Muscle of arm (tissue), 12 donors: ENCODE results near the gene LY6G6D. TPM values are rescaled to one million over a fixed set of nuclear protein-coding genes. Genes with fewer than 3 reads are reported as not detected.

Source experiments
- DNase-seq: peaks from one replicate; pipeline ENCODE4 v3.0.0-alpha.2; 2013
- polyA plus RNA-seq, 12 donors: library from polyadenylated mRNA; unstranded; fragments of 120-200 nt; gene quantifications; one replicate each; pipeline ENCODE4 v1.2.1, GENCODE V29; 2013; ENCODE audit not compliant: insufficient read length in 12 of 12

LY6G6D gene
- polyA plus RNA-seq, 12 donors, result 0.50 to 1.1 (median 0.75) TPM; not detected in 6

- no peak for DNase-seq
Observed at GRCh38 chr6:31762878-31763618, 47.9 kb downstream of the LY6G6D start.

GRCh38 chr6:31763619-31763940, 48.4 kb downstream of the LY6G6D start:
- DNase-seq, result no peak

- DNase-seq, result no peak
Observed at GRCh38 chr6:31764198-31764597, 49.0 kb downstream of the LY6G6D start.

- DNase-seq, result no peak
Observed at GRCh38 chr6:31765559-31765909, 50.4 kb downstream of the LY6G6D start.

GRCh38 chr6:31765910-31766794, 51.0 kb downstream of the LY6G6D start:
- DNase-seq, result no peak

GRCh38 chr6:31767096-31767645, 52.0 kb downstream of the LY6G6D start:
- no peak for DNase-seq

Other genes with a start within 250 kb of the LY6G6D start
- 1 to 10 TPM in 2 of 12 donors, under 1 TPM in 8, not detected in 2; 0.37 to 1.9 (median 0.78) TPM for gene MICB, start 217.2 kb upstream of the LY6G6D start, polyA plus RNA-seq
- not detected for gene MCCD1, start 186.4 kb upstream of the LY6G6D start, polyA plus RNA-seq
- gene DDX39B, start 173.3 kb upstream of the LY6G6D start, polyA plus RNA-seq, result 100 to 1,000 TPM in 11 of 12 donors, not detected in 1; 312 to 457 (median 352) TPM
- gene ATP6V1G2, start 168.7 kb upstream of the LY6G6D start, polyA plus RNA-seq, result 1 to 10 TPM in 10 of 12 donors, not detected in 2; 3.3 to 6.6 (median 4.1) TPM
- 10 to 100 TPM in 11 of 12 donors, not detected in 1; 11.4 to 23.7 (median 14.1) TPM for gene NFKBIL1, start 167.7 kb upstream of the LY6G6D start, polyA plus RNA-seq
- gene LTA, start 143.1 kb upstream of the LY6G6D start, polyA plus RNA-seq, result 1 to 10 TPM in 1 of 12 donors, under 1 TPM in 5, not detected in 6; 0.13 to 2.6 (median 0.33) TPM
- 1 to 10 TPM in 1 of 12 donors, under 1 TPM in 8, not detected in 3; 0.11 to 1.5 (median 0.33) TPM for gene TNF, start 139.8 kb upstream of the LY6G6D start, polyA plus RNA-seq
- 10 to 100 TPM in 1 of 12 donors, 1 to 10 TPM in 7, under 1 TPM in 2, not detected in 2; 0.57 to 23.4 (median 1.3) TPM for gene LTB, start 132.9 kb upstream of the LY6G6D start, polyA plus RNA-seq
- 10 to 100 TPM in 2 of 12 donors, 1 to 10 TPM in 8, not detected in 2; 3.9 to 24.6 (median 5.9) TPM for gene LST1, start 129.1 kb upstream of the LY6G6D start, polyA plus RNA-seq
- gene NCR3, start 122.3 kb upstream of the LY6G6D start, polyA plus RNA-seq, result under 1 TPM in 6 of 12 donors, not detected in 6; 0.22 to 0.63 (median 0.25) TPM
- 10 to 100 TPM in 11 of 12 donors, not detected in 1; 12.8 to 39.9 (median 18.8) TPM for gene AIF1, start 100.1 kb upstream of the LY6G6D start, polyA plus RNA-seq
- 100 to 1,000 TPM; 104 to 352 (median 123) TPM for gene PRRC2A, start 94.6 kb upstream of the LY6G6D start, polyA plus RNA-seq
- 100 to 1,000 TPM in 11 of 12 donors, not detected in 1; 153 to 248 (median 195) TPM for gene BAG6, start 62.7 kb upstream of the LY6G6D start, polyA plus RNA-seq
- gene APOM, start 59.5 kb upstream of the LY6G6D start, polyA plus RNA-seq, result 1 to 10 TPM in 10 of 12 donors, not detected in 2; 3.4 to 9.7 (median 4.8) TPM
- gene C6orf47, start 54.6 kb upstream of the LY6G6D start, polyA plus RNA-seq, result 10 to 100 TPM in 11 of 12 donors, not detected in 1; 10.9 to 15.8 (median 12.5) TPM
- gene GPANK1, start 50.4 kb upstream of the LY6G6D start, polyA plus RNA-seq, result 10 to 100 TPM in 11 of 12 donors, not detected in 1; 12.1 to 25.8 (median 13.5) TPM
- 100 to 1,000 TPM in 11 of 12 donors, not detected in 1; 121 to 202 (median 144) TPM for gene CSNK2B, start 49.3 kb upstream of the LY6G6D start, polyA plus RNA-seq
- 10 to 100 TPM in 9 of 12 donors, 1 to 10 TPM in 2, not detected in 1; 6.1 to 27.9 (median 14.2) TPM for gene LY6G5B, start 45.4 kb upstream of the LY6G6D start, polyA plus RNA-seq
- 1 to 10 TPM in 10 of 12 donors, not detected in 2; 1.2 to 6.4 (median 3.2) TPM for gene LY6G5C, start 34.3 kb upstream of the LY6G6D start, polyA plus RNA-seq
- 10 to 100 TPM in 11 of 12 donors, not detected in 1; 35.4 to 54.1 (median 43.1) TPM for gene ABHD16A, start 12.0 kb upstream of the LY6G6D start, polyA plus RNA-seq
- under 1 TPM in 1 of 12 donors, not detected in 11; 0.27 TPM for gene LY6G6F, start 8.5 kb upstream of the LY6G6D start, polyA plus RNA-seq
- 1 to 10 TPM in 3 of 12 donors, under 1 TPM in 4, not detected in 5; 0.28 to 6.6 (median 0.63) TPM for gene LY6G6C, start 6.4 kb downstream of the LY6G6D start, polyA plus RNA-seq
- 1 to 10 TPM in 2 of 12 donors, under 1 TPM in 8, not detected in 2; 0.49 to 1.7 (median 0.63) TPM for gene MPIG6B, start 8.0 kb downstream of the LY6G6D start, polyA plus RNA-seq
- 100 to 1,000 TPM in 8 of 12 donors, 10 to 100 TPM in 3, not detected in 1; 89.7 to 152 (median 108) TPM for gene DDAH2, start 14.0 kb downstream of the LY6G6D start, polyA plus RNA-seq
- 100 to 1,000 TPM in 11 of 12 donors, not detected in 1; 100 to 194 (median 129) TPM for gene CLIC1, start 21.2 kb downstream of the LY6G6D start, polyA plus RNA-seq
- gene MSH5, start 24.7 kb downstream of the LY6G6D start, polyA plus RNA-seq, result 10 to 100 TPM in 6 of 12 donors, 1 to 10 TPM in 5, not detected in 1; 7.4 to 32.2 (median 13.8) TPM
- gene SAPCD1, start 47.3 kb downstream of the LY6G6D start, polyA plus RNA-seq, result 10 to 100 TPM in 1 of 12 donors, 1 to 10 TPM in 9, not detected in 2; 1.6 to 10.7 (median 2.4) TPM
- gene VWA7, start 62.0 kb downstream of the LY6G6D start, polyA plus RNA-seq, result 1 to 10 TPM in 10 of 12 donors, not detected in 2; 1.1 to 4.1 (median 2.1) TPM
- 10 to 100 TPM in 11 of 12 donors, not detected in 1; 38.6 to 60.8 (median 45.0) TPM for gene VARS1, start 80.4 kb downstream of the LY6G6D start, polyA plus RNA-seq
- gene LSM2, start 91.6 kb downstream of the LY6G6D start, polyA plus RNA-seq, result 10 to 100 TPM in 11 of 12 donors, not detected in 1; 47.5 to 67.9 (median 58.6) TPM
- gene HSPA1L, start 99.9 kb downstream of the LY6G6D start, polyA plus RNA-seq, result 1 to 10 TPM in 10 of 12 donors, not detected in 2; 3.6 to 5.5 (median 4.5) TPM
- gene HSPA1A, start 100.2 kb downstream of the LY6G6D start, polyA plus RNA-seq, result 100 to 1,000 TPM in 1 of 12 donors, 10 to 100 TPM in 10, not detected in 1; 47.4 to 110 (median 62.3) TPM
- gene HSPA1B, start 112.4 kb downstream of the LY6G6D start, polyA plus RNA-seq, result 1,000 to 10,000 TPM in 1 of 12 donors, 100 to 1,000 TPM in 2, 10 to 100 TPM in 9; 28.3 to 1,034 (median 49.7) TPM
- 10 to 100 TPM in 11 of 12 donors, not detected in 1; 14.6 to 32.7 (median 16.0) TPM for gene NEU1, start 147.5 kb downstream of the LY6G6D start, polyA plus RNA-seq
- 10 to 100 TPM in 1 of 12 donors, under 1 TPM in 9, not detected in 2; 0.09 to 25.0 (median 0.23) TPM for gene SLC44A4, start 163.6 kb downstream of the LY6G6D start, polyA plus RNA-seq
- 10 to 100 TPM in 11 of 12 donors, not detected in 1; 26.0 to 62.8 (median 31.4) TPM for gene EHMT2, start 182.3 kb downstream of the LY6G6D start, polyA plus RNA-seq
- gene ZBTB12, start 186.7 kb downstream of the LY6G6D start, polyA plus RNA-seq, result 10 to 100 TPM in 5 of 12 donors, 1 to 10 TPM in 6, not detected in 1; 7.5 to 17.3 (median 9.7) TPM
- gene C2, start 212.4 kb downstream of the LY6G6D start, polyA plus RNA-seq, result 10 to 100 TPM in 1 of 12 donors, 1 to 10 TPM in 10, not detected in 1; 4.3 to 21.2 (median 6.9) TPM
- 1 to 10 TPM in 9 of 12 donors, under 1 TPM in 1, not detected in 2; 0.97 to 5.8 (median 1.6) TPM for gene CFB, start 230.7 kb downstream of the LY6G6D start, polyA plus RNA-seq
- gene NELFE, start 243.6 kb downstream of the LY6G6D start, polyA plus RNA-seq, result 10 to 100 TPM in 11 of 12 donors, not detected in 1; 54.1 to 83.6 (median 59.8) TPM
- 10 to 100 TPM in 11 of 12 donors, not detected in 1; 15.5 to 39.5 (median 28.6) TPM for gene SKIC2, start 243.8 kb downstream of the LY6G6D start, polyA plus RNA-seq